ENCODE measurements around the gene PKD2. TPM values are rescaled to one million over a fixed set of nuclear protein-coding genes. Genes with fewer than 3 reads are reported as not detected.
"Not testable (repeated sequence)": the region's sequence is repeated elsewhere in the genome, so short reads cannot be mapped to it uniquely, and the experiment has no call there.

The PKD2 gene
- total RNA-seq, 1 experiment from 2014 or later: 17.6 TPM

GRCh38 chr4:88106205-88106604 is 98.8 kb downstream of the PKD2 start:
- Histone ChIP-seq H3K27ac (ENCODE audit: low read length) (no peak overlapping the region), H3K4me1 (ENCODE audit: low read length) (no peaks in the 10 kb centered on the region), H3K36me3 (ENCODE audit: insufficient read depth, low read length) (no peaks in the 10 kb centered on the region), H3K9me2 (replicated peaks; ENCODE audit: insufficient read depth, low read length) (no peaks in the 10 kb centered on the region), H3K9ac (ENCODE audit: low read length) (no peak overlapping the region), H3K4me3 (ENCODE audit: low read length) (no peak overlapping the region), H3K4me2 (ENCODE audit: low read depth, low read length, poor library complexity, severe bottlenecking) (no peak overlapping the region), H3K79me2 (ENCODE audit: low read length) (no peaks in the 10 kb centered on the region), H4K20me1 (ENCODE audit: insufficient read depth, low read depth, low read length) (no peaks in the 10 kb centered on the region), H2AFZ (ENCODE audit: low read length) (no peak overlapping the region), H3K27me3 (ENCODE audit: low read length) (0 out of 2 replicates have a peak, but pooled peaks cover 4% of the 10 kb centered on the region), H3K9me3 (ENCODE audit: low read length) (no peaks in the 10 kb centered on the region)
- DNase-seq: no peak

- no peaks in the 10 kb centered on the region for H3K4me1 ChIP-seq (ENCODE audit: low read length)
- no peak overlapping the region for H2AFZ ChIP-seq (ENCODE audit: low read length)
- H3K9ac ChIP-seq (ENCODE audit: low read length): no peak overlapping the region
- H4K20me1 ChIP-seq (ENCODE audit: insufficient read depth, low read depth, low read length): no peaks in the 10 kb centered on the region
- H3K79me2 ChIP-seq (ENCODE audit: low read length): no peaks in the 10 kb centered on the region
- no peaks in the 10 kb centered on the region for H3K9me3 ChIP-seq (ENCODE audit: low read length)
- H3K27me3 ChIP-seq (ENCODE audit: low read length): 0 out of 2 replicates have a peak, but pooled peaks cover 4% of the 10 kb centered on the region
- H3K4me3 ChIP-seq (ENCODE audit: low read length): no peak overlapping the region
- H3K36me3 ChIP-seq (ENCODE audit: insufficient read depth, low read length): no peaks in the 10 kb centered on the region
- no peak for DNase-seq
- H3K4me2 ChIP-seq (ENCODE audit: low read depth, low read length, poor library complexity, severe bottlenecking): no peak overlapping the region
- H3K9me2 ChIP-seq (replicated peaks; ENCODE audit: insufficient read depth, low read length): no peaks in the 10 kb centered on the region
- H3K27ac ChIP-seq (ENCODE audit: low read length): no peak overlapping the region
Measured at GRCh38 chr4:88107406-88108107, 100.1 kb downstream of the PKD2 start.

- H3K27ac ChIP-seq (ENCODE audit: low read length); H3K36me3 ChIP-seq (ENCODE audit: insufficient read depth, low read length); H3K9ac ChIP-seq (ENCODE audit: low read length): not testable (repeated sequence)
Measured at GRCh38 chr4:88108108-88108465, 100.7 kb downstream of the PKD2 start.

GRCh38 chr4:88108747-88109122 is 101.3 kb downstream of the PKD2 start:
- H3K27me3 ChIP-seq (ENCODE audit: low read length): 0 out of 2 replicates have a peak, but pooled peaks cover 4% of the 10 kb centered on the region
- H3K4me3 ChIP-seq (ENCODE audit: low read length): no peak overlapping the region
- no peak overlapping the region for H3K27ac ChIP-seq (ENCODE audit: low read length)
- DNase-seq: no peak
- no peaks in the 10 kb centered on the region for H3K36me3 ChIP-seq (ENCODE audit: insufficient read depth, low read length)
- H3K9ac ChIP-seq (ENCODE audit: low read length): no peak overlapping the region
- H3K4me2 ChIP-seq (ENCODE audit: low read depth, low read length, poor library complexity, severe bottlenecking): no peak overlapping the region
- H3K79me2 ChIP-seq (ENCODE audit: low read length): no peaks in the 10 kb centered on the region
- no peak overlapping the region for H2AFZ ChIP-seq (ENCODE audit: low read length)
- H3K9me3 ChIP-seq (ENCODE audit: low read length): no peaks in the 10 kb centered on the region
- no peaks in the 10 kb centered on the region for H3K4me1 ChIP-seq (ENCODE audit: low read length)
- H3K9me2 ChIP-seq (replicated peaks; ENCODE audit: insufficient read depth, low read length): no peaks in the 10 kb centered on the region
- H4K20me1 ChIP-seq (ENCODE audit: insufficient read depth, low read depth, low read length): no peaks in the 10 kb centered on the region

More at GRCh38 chr4:88108108-88108465, 100.7 kb downstream of the PKD2 start:
- H2AFZ ChIP-seq (ENCODE audit: low read length); H3K27me3 ChIP-seq (ENCODE audit: low read length); DNase-seq; H3K4me1 ChIP-seq (ENCODE audit: low read length); H3K79me2 ChIP-seq (ENCODE audit: low read length); H4K20me1 ChIP-seq (ENCODE audit: insufficient read depth, low read depth, low read length); H3K4me3 ChIP-seq (ENCODE audit: low read length); H3K9me2 ChIP-seq (replicated peaks; ENCODE audit: insufficient read depth, low read length); H3K4me2 ChIP-seq (ENCODE audit: low read depth, low read length, poor library complexity, severe bottlenecking); H3K9me3 ChIP-seq (ENCODE audit: low read length): not testable (repeated sequence)

GRCh38 chr4:88109123-88109881 is 101.9 kb downstream of the PKD2 start:
- Histone ChIP-seq H3K9ac (ENCODE audit: low read length) (no peak overlapping the region), H3K9me3 (ENCODE audit: low read length) (no peaks in the 10 kb centered on the region), H3K4me2 (ENCODE audit: low read depth, low read length, poor library complexity, severe bottlenecking) (no peak overlapping the region)

GRCh38 chr4:88110826-88111225 is 103.4 kb downstream of the PKD2 start:
- Histone ChIP-seq H3K79me2 (ENCODE audit: low read length) (no peaks in the 10 kb centered on the region), H3K9me3 (ENCODE audit: low read length) (no peaks in the 10 kb centered on the region), H2AFZ (ENCODE audit: low read length) (no peak overlapping the region), H3K27me3 (ENCODE audit: low read length) (no peaks in the 10 kb centered on the region), H3K4me1 (ENCODE audit: low read length) (peaks cover 11% of the 10 kb centered on the region), H3K4me2 (ENCODE audit: low read depth, low read length, poor library complexity, severe bottlenecking) (no peak overlapping the region), H4K20me1 (ENCODE audit: insufficient read depth, low read depth, low read length) (no peaks in the 10 kb centered on the region), H3K36me3 (ENCODE audit: insufficient read depth, low read length) (no peaks in the 10 kb centered on the region), H3K9ac (ENCODE audit: low read length) (no peak overlapping the region), H3K27ac (ENCODE audit: low read length) (no peak overlapping the region), H3K4me3 (ENCODE audit: low read length) (no peak overlapping the region), H3K9me2 (replicated peaks; ENCODE audit: insufficient read depth, low read length) (no peaks in the 10 kb centered on the region)
- no peak for DNase-seq

More at GRCh38 chr4:88109123-88109881, 101.9 kb downstream of the PKD2 start:
- Histone ChIP-seq H3K27me3 (ENCODE audit: low read length) (0 out of 2 replicates have a peak, but pooled peaks cover 4% of the 10 kb centered on the region), H4K20me1 (ENCODE audit: insufficient read depth, low read depth, low read length) (no peaks in the 10 kb centered on the region), H3K4me3 (ENCODE audit: low read length) (no peak overlapping the region), H3K9me2 (replicated peaks; ENCODE audit: insufficient read depth, low read length) (no peaks in the 10 kb centered on the region), H3K79me2 (ENCODE audit: low read length) (no peaks in the 10 kb centered on the region), H3K27ac (ENCODE audit: low read length) (no peak overlapping the region), H3K4me1 (ENCODE audit: low read length) (no peaks in the 10 kb centered on the region), H3K36me3 (ENCODE audit: insufficient read depth, low read length) (no peaks in the 10 kb centered on the region), H2AFZ (ENCODE audit: low read length) (no peak overlapping the region)
- DNase-seq: no peak

- H3K27me3 ChIP-seq (ENCODE audit: low read length): no peaks in the 10 kb centered on the region
- H3K4me1 ChIP-seq (ENCODE audit: low read length): peaks cover 16% of the 10 kb centered on the region
- H3K9me3 ChIP-seq (ENCODE audit: low read length): no peaks in the 10 kb centered on the region
- no peaks in the 10 kb centered on the region for H3K36me3 ChIP-seq (ENCODE audit: insufficient read depth, low read length)
- H3K9me2 ChIP-seq (replicated peaks; ENCODE audit: insufficient read depth, low read length): no peaks in the 10 kb centered on the region
- no peaks in the 10 kb centered on the region for H3K79me2 ChIP-seq (ENCODE audit: low read length)
- H3K4me2 ChIP-seq (ENCODE audit: low read depth, low read length, poor library complexity, severe bottlenecking): no peak overlapping the region
- no peak overlapping the region for H3K9ac ChIP-seq (ENCODE audit: low read length)
- H4K20me1 ChIP-seq (ENCODE audit: insufficient read depth, low read depth, low read length): no peaks in the 10 kb centered on the region
- DNase-seq: no peak
- H3K4me3 ChIP-seq (ENCODE audit: low read length): no peak overlapping the region
- no peak overlapping the region for H2AFZ ChIP-seq (ENCODE audit: low read length)
- no peak overlapping the region for H3K27ac ChIP-seq (ENCODE audit: low read length)
Measured at GRCh38 chr4:88112856-88113255, 105.4 kb downstream of the PKD2 start.

GRCh38 chr4:88115587-88115986 is 108.2 kb downstream of the PKD2 start:
- DNase-seq: peak; percentile 74
- H2AFZ ChIP-seq (ENCODE audit: low read length): no peak overlapping the region
- H3K27me3 ChIP-seq (ENCODE audit: low read length): no peaks in the 10 kb centered on the region
- peaks cover 16% of the 10 kb centered on the region for H3K4me1 ChIP-seq (ENCODE audit: low read length)
- H3K79me2 ChIP-seq (ENCODE audit: low read length): no peaks in the 10 kb centered on the region
- peaks cover 9% of the 10 kb centered on the region; the same call in 1 of the 2 replicates for H3K9me3 ChIP-seq (ENCODE audit: low read length)
- H3K36me3 ChIP-seq (ENCODE audit: insufficient read depth, low read length): no peaks in the 10 kb centered on the region
- H3K27ac ChIP-seq (ENCODE audit: low read length): peak overlapping the region; percentile 39
- H3K4me2 ChIP-seq (ENCODE audit: low read depth, low read length, poor library complexity, severe bottlenecking): peak overlapping the region; percentile 31
- no peak overlapping the region for H3K9ac ChIP-seq (ENCODE audit: low read length)
- H4K20me1 ChIP-seq (ENCODE audit: insufficient read depth, low read depth, low read length): no peaks in the 10 kb centered on the region
- no peak overlapping the region for H3K4me3 ChIP-seq (ENCODE audit: low read length)
- no peaks in the 10 kb centered on the region for H3K9me2 ChIP-seq (replicated peaks; ENCODE audit: insufficient read depth, low read length)
